ENCODE results near the gene WNT1.

The WNT1 gene

DNA sequence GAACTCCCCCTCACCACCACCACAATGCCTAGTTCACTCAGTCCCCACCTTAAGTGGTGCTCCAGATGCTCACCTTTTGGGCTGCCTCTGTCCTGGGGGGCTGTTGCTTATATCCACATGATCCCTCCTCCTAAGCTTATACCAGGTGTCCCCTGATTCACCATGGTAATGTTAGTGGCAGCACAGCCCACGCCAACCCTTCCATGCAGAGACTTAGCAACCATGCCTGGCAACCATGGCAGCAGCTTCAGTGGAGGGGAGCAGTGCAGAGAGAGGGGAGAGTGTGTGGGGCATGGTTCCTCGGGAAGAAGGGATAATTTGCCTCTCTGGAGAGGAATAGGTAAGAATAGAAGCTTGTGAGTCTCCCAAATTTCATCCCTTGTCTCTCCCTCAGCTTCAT is 22.2 kb downstream of the WNT1 start:
- DNase-seq (ENCODE audit: low read depth) = no peak

DNA sequence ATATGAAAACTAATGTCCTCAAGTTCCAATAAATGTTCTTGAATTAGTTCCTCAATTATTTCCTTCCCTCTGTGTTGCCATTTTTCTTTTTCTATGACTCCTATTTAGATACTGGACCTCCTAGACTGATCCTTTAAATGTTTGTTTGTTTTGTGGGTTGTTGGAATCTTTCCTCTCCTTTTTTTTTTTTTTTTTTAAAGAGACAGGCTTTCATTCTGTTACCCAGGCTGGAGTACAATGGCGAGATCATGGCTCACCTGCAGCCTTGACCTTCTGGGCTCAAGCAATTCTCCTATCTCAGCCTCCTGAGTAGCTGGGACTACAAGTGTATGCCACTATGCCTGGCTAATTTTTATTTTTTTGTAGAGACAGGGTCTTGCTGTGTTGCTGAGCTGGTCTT is 30.8 kb downstream of the WNT1 start:
- no peak for DNase-seq (ENCODE audit: low read depth)

- no peak for DNase-seq (ENCODE audit: low read depth)
These were observed 32.1 kb downstream of the WNT1 start for GRCh38 chr12:49010092-49010668.

GRCh38 chr12:49012739-49013138 is 34.6 kb downstream of the WNT1 start:
- no peak for DNase-seq (ENCODE audit: low read depth)

- DNase-seq (ENCODE audit: low read depth) = no peak
These were observed 35.3 kb downstream of the WNT1 start for GRCh38 chr12:49013428-49013827.

DNA sequence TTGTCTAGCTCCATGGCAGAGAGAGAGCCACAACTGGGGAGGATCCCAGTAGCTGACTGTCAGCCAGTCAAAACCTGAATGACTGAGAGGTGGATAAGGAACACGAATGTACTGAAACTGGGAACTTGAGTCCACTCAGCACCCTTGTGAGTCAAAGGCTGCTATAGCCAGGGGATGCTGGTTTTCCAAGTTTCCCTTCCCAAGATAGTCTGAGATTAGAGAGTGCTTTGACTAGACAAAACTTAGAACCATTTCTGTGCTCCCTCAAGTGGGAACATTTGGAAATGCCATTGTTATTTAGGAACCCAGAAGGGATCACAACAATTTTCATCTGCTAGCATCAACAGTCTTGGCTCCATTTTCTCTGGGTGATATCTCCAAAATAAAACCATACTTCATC is 36.4 kb downstream of the WNT1 start:
- DNase-seq (ENCODE audit: low read depth) = no peak

DNA sequence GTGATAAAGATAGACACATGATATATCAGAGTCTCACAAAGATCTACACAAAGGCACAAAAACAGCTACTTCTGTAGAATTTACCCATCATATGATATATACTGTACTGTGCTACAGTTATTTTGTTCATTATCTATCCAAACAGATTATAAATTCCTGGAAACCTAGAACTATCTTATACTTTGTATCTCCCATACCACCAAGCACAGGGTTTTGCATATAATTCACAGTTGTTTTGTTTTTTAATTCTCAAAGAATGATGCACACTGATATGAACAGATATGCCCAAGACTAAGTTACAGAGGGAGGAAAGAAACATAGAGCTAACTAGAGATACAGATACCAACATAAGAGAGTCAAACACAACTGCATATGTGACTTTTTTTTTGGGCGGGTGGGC is 37.1 kb downstream of the WNT1 start:
- no peak for DNase-seq (ENCODE audit: low read depth)

DNA sequence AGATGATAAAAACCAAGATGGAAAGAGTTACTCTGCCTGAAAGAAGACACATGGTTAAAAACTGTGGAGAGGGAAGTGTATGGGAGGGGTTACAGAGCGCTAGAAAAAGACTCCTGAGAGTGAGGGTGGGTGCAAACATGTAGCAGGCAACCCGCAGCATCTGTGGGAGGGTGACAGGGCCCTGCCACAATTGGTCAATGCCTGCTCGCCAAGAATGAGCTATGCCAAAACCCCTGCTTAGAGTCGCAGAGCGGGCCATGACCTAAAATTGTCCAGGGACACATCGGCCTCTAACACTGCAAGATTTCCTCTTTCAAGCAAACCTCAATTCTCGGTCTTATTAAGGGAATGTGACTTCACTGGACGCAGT is 39.8 kb downstream of the WNT1 start:
- no peak for DNase-seq (ENCODE audit: low read depth)

- DNase-seq (ENCODE audit: low read depth) = peak; percentile 95
These were observed 40.4 kb downstream of the WNT1 start, which contains the start of gene PRKAG1 for GRCh38 chr12:49018261-49019119. Gene PRKAG1, minus strand, starts transcription at chr12:49018776. Its CDS starts 36 bp downstream, at chr12:49018740.

GRCh38 chr12:49019120-49019430 is 41.0 kb downstream of the WNT1 start:
- no peak for DNase-seq (ENCODE audit: low read depth)

GRCh38 chr12:49019443-49020324 is 41.6 kb downstream of the WNT1 start:
- no peak for DNase-seq (ENCODE audit: low read depth)

GRCh38 chr12:49020441-49020840 is 42.3 kb downstream of the WNT1 start:
- no peak for DNase-seq (ENCODE audit: low read depth)

- no peak for DNase-seq (ENCODE audit: low read depth)
These were observed 43.3 kb downstream of the WNT1 start for GRCh38 chr12:49021292-49021915.

- DNase-seq (ENCODE audit: low read depth) = no peak
These were observed 44.5 kb downstream of the WNT1 start for GRCh38 chr12:49022558-49023178.

DNA sequence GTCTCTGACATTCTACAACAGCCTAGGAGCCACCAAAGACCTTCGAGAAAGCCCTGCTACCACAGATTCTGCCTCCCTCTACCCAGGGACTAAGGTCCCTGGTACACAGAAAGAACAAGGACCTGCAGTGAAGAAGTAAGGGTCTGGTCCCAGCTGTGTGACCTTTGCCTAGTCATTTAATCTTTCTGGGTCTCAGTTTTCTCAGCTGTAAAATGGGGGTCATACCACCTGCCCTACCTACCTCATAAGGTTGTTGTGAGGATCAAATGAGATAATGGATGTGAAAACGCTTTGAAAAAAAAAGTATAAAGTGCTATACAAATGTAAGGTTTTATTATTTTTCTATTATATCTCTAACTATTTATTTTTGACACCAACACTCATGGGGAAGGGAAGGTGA is 45.7 kb downstream of the WNT1 start:
- no peak for DNase-seq (ENCODE audit: low read depth)

DNA sequence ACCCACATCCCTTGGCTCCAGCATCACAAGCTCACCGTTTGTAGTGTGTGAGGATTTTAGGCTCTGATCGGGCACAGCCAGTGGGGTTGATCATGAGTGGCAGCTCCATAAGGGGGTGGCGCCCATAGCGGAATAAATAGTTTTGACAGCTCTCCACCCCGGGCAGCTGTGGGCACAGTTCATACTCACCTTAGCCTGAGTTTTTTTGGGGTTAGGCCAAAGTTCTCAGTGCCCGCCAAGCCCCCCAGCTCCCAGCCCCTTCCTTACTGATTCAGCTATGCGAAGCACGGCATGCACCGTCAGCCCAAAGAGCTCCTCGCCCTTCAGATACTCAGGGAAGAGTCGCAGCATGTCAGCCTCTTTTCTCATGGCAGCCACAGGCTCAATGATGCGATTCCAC is 46.4 kb downstream of the WNT1 start:
- DNase-seq (ENCODE audit: low read depth) = no peak

DNA sequence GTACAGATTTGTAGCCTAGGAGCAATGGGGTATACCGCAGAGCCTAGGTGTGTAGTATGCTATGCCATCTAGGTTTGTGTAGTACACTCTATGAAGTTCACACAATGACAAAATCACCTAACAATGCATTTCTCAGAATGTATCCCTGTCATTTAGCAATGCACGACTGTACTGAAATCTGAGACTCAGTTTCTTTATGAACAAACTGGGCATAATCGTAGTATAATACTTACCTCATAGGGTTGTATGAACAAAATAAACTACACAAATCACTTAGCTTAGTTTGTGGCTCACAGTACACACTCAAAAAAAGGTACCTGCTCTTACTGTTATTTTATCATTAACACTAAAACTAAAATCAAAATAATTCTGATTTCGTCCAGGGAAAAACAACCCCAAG is 47.3 kb downstream of the WNT1 start:
- no peak for DNase-seq (ENCODE audit: low read depth)

DNA sequence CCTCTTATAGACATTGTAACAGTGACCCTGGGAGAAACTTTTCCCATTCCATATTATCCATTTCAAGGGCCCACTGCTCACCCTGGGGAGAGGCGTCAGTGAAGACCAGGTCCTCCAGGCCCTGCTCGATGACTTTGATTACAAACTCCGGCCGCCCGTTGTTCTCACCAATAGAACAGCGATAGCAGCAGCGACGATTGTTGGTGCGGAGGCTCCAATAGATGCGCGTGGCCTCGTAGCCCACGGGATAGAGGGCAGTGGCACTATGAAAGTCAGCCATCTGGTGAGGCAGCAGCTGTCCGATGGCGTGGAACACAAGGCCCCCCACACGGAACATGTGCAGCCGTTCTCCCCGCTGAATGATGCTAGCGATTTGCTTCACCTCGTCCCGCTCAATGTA is 48.0 kb downstream of the WNT1 start:
- no peak for DNase-seq (ENCODE audit: low read depth)

DNA sequence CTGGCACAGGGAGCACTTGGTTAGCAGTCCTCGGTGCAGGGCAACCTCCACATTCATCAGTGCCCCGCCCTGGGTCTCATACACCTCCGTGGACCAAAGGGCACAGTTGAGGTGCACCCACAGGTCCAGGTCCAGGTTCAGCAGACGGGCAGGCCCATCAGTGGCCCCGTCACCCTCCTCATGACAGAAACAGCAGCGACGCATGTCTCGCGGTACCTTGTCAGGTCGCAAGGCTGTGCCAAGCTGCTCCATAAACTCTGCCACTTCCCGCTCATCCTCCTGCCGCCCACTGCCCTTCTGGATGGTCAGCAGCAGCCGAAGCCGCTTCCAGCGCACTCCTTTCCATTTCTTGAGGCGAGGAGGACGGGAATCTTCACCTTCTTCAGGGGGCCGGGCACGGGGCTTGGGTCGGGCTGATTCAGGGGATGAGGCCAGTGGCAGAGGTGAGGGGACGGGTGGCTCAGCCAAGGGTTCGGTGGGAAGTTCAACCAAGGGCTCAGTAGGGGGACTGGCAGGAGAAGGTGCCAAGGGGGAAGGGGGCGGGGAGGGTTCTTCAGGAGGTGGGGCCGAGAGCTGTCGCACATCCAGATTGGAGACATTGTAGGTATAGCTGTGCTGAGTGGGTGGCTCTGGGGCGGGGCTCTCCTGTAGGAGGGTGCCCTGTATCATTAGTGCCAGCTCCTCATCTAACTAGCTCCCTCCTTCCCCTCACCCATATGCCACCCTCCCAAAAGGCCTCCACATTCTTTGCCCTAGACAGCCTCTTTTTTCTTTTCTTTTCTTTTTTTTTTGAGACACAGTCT is 48.8 kb downstream of the WNT1 start:
- no peak for DNase-seq (ENCODE audit: low read depth)

DNA sequence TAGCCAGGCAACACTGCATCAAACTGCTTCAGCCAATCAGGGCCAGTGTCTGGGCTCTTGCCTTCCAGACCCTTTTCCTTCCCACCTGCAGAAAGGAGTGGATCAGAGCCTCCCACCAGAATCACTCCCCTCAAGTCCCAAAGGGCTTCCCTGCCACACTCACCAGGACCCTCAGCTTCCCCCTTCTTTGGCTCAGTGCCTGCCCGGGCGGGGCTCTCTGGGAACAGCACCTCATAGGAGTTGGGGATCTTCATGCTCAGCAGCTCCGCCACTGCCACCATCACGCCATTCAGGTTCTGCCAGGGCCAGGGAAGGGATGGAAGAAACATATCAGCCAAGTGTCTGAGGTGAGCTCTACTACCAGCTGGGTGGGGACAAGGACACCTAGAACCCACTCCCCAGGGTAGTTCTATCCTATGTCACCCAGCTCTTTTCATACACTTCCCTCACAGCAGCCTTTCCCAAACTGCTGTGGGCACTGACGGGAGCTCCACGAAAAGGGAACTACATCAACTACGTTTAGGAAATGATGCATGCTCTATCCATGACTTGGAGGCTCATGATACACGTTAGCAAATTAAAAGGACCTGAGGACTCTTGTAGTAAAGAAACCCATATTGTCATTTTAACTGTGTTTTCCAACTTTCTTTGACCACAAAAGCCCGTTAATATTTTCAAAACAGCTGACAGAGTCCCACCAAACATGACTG is 49.9 kb downstream of the WNT1 start:
- no peak for DNase-seq (ENCODE audit: low read depth)
